ENCODE measurements around the gene CCDC85C.

The CCDC85C gene

DNA sequence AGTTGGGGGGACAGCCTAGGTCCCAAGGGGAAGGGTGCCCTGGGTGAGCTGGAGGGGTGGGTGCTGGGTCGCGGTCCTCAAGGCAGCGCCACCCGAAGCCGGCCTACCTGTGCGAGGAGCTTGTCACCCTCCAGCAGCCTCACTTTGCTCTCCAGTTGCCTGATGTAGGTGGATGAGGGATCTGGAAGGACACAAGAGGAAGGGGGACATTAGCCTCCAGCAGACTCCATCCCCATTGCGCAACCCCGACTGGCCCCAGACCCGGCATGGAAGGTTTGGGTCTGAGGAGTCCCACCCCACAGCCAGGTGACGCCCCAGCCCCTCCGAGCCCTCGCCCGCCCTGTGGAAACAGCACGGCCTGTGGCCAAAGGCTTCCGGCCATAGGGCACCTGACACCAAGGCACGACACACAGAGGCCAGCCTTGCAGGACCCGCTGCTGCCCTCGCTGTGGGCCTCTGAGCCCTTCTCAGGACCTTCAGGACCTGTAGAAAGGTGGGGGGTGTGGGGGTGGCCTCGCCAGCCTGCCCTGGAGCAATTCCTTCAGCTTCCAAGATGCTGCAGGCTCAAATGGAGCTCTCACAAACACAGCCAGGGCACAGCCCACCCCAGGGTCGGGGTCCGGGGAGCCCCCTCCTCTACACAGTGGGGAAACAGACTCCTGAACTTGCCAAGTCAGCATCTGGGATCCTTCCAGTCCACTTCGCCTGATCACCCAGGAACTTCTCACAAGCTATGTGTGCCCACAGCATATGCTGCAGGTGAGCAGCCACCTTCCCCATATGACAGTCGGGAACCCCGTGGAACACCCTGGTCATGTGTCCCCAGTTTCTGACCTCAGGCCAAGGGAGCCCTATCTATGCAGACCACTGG, 67.9 kb downstream of the CCDC85C start:
- no peak for DNase-seq

DNA sequence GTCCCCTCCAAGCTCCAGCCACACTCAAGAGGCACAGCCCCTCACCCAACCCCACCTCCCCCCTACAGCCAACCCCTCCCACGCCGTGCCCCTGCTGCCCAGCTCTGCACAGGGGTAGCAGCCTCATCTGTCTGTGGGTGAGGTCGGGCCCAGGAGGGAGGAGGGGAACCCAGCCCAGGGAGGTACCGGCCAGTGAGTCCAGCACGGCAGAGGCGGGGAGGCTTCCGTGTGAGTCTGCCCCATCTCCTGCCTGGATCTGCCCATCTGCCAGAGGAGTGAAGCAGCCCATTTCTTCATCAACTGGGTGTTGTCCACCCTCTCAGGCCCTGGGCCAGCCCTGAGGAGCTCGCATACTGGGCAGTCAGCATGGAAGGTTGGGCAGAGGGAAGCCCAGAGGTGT, 68.6 kb downstream of the CCDC85C start:
- no peak for DNase-seq

GRCh38 chr14:99534863-99535262, 69.1 kb downstream of the CCDC85C start:
- no peak for DNase-seq

GRCh38 chr14:99534333-99534732, 69.7 kb downstream of the CCDC85C start:
- DNase-seq, result no peak

GRCh38 chr14:99532310-99532709, 71.7 kb downstream of the CCDC85C start:
- no peak for DNase-seq

- no peak for DNase-seq
These were observed 72.5 kb downstream of the CCDC85C start for GRCh38 chr14:99531251-99532096.

GRCh38 chr14:99530407-99531155, 73.4 kb downstream of the CCDC85C start:
- DNase-seq, result no peak

- no peak for DNase-seq
These were observed 74.1 kb downstream of the CCDC85C start for GRCh38 chr14:99529899-99530298.

- DNase-seq, result no peak
These were observed 76.5 kb downstream of the CCDC85C start for GRCh38 chr14:99527427-99528076.

DNA sequence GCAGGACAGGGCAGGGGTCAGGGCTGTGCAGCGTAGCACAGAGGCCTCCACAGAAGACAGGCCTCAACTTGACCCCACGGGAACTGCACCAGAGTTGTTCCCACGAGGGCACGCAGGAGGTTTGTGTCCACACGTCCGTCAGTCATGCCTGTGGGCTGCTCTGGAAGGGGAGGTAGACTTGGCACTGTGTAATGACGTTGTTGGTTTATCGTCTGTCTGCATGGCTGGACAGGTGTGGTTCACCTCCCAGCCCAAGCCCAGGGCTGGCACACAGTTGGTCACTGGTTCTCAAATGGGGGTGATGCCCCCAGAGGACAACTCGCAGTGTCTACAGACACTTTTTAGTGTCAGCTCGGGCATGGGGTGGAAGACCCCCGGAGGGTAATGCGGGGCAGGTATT, 77.0 kb downstream of the CCDC85C start:
- DNase-seq, result no peak

GRCh38 chr14:99525699-99526080, 78.3 kb downstream of the CCDC85C start:
- no peak for DNase-seq

DNA sequence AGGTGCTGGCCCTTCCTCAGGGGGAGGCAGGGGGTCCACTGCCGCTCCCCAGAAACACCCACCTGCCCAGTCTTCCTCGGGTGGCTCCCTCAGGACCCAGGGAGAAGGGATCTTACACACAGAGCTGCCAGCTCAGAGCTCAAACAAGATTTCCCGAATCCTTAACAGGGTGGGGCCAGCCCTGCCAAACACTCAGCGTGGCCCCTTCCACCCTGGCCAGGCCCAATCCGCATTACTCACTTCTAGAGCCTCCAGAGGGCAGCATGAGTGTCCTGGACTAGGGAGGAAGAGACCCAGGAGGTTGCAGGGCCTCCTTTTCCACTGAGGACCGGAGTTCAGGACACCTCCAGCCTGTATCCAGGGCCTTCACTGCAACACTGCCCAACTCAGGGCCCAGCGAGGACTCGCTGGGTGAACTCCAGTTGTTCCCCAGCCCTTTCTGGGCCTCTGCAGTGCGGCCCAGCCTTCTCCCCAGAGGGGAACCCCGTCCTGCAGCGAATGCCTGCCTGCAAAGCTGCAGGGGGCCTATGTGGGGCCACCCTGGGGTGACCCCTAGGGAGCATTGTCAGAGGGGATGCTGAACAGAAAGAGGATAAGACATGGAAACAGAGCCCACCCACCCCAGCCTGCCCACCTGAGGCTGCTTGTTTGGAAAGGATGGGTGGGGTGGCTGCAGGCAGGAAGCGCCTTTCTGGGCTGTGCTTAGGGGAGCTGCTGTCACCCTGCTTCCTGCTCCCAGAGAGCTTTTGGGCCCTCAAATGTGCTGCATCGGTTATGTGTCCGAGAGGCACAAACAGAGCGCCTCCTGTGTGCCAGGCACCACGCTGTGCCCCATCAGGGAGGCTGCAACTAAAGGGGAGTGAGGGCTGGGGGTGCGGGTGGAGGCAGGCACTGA, 79.0 kb downstream of the CCDC85C start:
- DNase-seq, result no peak

DNA sequence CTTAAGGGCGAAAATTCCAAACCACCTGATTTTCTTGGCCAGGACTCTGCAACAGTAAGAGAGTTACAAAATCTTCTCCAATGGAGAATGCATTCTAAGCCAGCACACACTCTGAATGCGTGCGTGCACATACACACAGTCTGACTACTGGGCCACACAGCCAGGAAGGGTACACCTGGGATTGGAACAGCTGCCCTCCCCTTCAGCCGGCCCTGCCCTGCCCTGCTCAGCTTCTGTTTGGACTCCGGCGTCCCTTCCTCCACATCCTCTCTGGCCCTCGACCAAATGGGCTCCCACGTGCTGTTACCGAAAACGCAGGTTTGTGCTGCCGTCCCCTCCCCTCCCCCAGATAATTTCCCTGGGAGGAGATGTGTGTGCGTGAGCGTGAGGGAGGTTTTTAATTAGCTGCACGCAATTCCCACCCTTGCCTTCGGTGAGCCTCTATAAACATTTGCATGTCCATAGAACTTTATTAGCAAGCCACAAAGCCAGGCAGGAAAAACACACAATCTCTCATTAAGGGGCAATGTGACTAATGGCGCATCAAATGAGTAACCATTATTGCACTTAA, 79.8 kb downstream of the CCDC85C start:
- DNase-seq, result no peak

DNA sequence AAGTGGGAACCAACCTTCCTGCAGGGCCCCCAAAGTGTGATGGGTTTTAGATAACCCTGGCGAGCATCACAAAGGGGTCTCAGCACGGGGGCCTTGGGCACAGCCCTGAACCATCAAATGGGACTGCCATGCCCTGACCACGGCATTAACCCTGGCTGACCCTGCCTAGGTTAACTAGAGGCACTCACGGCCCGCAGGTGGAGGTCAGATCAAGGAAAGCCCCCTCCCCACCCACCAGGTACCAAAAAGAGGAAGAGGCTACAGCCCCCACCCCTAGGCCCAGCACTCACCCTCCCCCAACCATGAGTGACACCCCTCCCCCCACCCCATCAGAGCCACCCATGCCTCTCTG, 80.3 kb downstream of the CCDC85C start:
- no peak for DNase-seq

DNA sequence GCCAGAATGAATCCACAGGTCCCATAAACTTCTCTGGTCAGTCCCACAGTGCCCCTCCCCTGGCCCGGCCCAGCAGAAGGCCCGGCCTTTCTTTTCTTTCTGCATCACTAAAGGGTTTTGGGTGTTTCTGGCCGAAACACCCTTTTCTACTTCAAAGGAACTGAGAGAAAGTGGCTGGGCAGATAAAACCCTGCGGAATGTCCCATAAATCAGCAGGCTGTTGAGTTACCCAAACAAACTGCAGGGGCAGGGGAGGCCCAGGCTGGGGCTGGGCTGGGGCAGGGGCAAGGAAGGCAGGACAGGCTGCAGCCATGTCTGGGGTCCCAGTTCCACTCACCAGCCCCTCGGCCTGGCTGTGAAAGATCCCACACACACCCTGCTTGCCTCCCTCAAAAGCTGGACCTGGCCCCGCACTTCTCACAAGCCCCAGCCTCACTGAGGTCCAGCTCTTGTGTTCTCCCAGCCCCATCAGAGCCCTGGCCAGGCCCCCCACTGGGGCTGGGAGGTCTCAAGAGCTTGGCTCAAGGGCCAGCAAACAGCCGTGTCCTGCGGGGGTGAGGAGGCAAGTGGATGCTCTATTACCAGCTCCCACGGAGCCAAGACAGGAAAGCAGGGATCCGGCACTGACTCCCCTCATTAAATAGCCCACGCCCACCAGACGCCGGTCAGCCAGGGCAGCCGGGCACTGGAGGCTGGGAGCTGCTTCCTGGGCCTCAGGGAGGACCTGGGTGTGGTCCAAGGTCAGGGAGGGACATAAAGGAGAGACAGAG, 80.9 kb downstream of the CCDC85C start:
- no peak for DNase-seq

DNA sequence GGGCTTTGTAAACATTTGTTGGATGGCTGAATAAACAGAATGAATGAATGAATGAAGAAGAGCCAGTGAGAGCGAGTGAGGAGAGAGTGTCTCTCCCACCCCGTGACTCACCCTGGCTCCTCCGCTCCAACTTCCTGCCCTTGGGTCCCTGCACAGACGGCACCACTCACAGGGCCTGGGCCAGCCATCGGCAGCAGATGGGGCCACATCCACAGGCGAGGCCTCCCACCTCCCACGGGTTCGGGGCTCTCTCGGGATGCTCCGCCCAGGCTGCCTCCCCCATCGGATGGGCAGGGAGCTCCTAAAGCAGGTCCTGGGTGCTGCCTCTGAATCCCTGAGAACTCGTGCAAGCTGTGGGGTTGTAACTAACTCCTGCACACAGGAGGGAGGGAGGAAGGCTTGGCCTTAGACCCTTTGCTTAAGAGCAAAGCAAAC, 81.5 kb downstream of the CCDC85C start:
- no peak for DNase-seq

DNA sequence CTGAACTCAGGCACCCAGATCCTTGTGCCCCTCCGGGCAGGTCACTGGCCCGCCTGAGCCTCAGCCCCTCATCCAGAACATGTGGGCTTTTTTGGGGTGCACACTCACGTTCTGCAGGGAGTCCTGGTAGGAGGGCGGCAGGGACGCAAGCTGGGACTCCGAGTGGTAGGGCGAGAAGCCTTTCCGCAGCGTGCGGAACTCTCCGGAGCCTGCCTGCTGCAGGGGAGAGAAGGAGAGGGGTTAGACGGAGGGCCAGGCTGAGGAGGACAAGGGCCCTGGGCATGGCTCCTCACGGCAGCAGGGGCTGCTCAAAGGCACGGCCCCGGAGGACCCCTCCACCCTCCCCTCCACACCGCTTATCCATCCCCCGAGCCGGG, 82.0 kb downstream of the CCDC85C start:
- no peak for DNase-seq

DNA sequence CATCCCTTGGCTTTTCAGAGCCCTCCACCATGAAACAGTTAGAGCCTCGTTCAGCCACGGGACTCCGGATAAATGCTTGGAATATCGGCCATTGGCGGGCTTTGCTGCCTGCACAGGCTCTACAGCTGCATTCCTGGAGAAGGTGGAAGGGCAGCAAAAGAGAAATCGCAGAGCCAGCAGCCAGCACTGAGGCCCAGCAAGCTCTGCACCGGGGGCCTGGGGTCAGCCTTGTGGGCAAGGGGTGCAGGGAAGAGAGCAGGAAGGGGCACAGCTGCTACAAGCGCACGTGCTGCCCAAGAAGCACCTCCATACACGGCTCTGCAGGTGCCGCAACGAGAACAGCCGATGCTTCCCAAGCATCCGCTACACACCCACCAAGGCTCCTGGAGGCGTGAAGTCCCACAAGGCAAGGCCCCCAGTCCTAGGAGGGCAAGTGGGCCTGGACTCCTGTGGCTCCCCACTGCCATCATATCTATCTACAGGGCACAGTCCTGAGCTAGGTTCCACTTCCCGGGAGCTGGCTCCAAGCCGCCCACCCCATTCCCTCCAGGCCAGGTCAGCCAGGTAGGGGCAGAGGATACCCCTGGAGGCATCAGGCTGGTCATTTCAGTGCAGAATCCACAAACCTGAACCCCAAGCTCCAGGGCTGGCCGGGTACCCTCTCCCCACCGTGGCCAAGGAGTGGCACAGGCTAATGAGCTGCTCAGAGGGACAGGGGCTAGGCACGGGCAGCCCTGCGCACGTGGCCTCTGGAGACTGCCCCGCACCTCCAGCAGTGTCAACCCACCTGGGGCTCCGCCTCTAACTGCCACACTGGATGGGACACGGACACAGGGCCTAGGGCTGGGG, 82.6 kb downstream of the CCDC85C start:
- no peak for DNase-seq

DNA sequence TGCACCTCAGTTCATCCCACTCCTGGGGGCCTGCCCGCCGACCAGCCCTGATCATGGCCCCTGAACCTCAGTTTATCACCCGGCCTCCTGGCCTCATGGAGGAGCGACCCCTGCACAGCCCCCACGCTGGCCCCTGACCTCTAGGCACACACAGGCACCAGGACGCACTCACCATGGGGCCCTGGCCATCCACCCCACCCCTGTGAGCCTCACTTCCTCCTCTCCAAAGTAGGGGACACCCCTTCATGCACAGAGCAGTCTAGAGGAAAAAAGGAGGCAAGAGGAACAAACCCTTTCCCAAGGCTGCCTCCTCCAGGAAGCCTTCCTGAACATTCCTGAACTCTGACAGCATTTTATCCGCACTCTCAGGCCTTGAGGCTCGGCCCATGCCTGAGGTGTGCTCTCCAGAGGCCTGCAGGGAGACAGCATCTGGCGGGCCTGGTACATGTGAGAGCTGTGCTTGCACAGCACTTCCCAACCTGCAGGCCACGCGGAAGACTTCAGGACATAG, 83.4 kb downstream of the CCDC85C start:
- DNase-seq, result no peak
